Esophagus muscularis mucosa (tissue), 3 donors: ENCODE results near the gene SEC16A.

Source experiments
- CTCF ChIP-seq, 3 experiments: fragments of 200-600 bp in 2 of 3; fragments of 450-650 bp in 1 of 3; sonication (generic) in 2 of 3; IDR thresholded peaks; one replicate each; pipeline ENCODE4 v1.5.1; 2017 to 2019; ENCODE audit warnings: antibody characterized with exemption in 3 of 3, mild to moderate bottlenecking in 2 of 3, moderate library complexity in 1 of 3
- POLR2A ChIP-seq: fragments of 450-650 bp; IDR thresholded peaks from one replicate; pipeline ENCODE4 v1.6.1; 2017; ENCODE audit warnings: antibody characterized with exemption, moderate library complexity, mild to moderate bottlenecking, low read depth

- TF ChIP-seq CTCF (IDR thresholded peaks at IDR 0.05) (no peak), POLR2A (no peak)
Observed at GRCh38 chr9:136456258-136456657, 26.6 kb downstream of the SEC16A start.
